Globus pallidus (tissue), 1 donor: ENCODE measurements around the gene PTH1R.

Source experiments
- DNase-seq: peaks from one replicate; pipeline ENCODE4 v3.0.0-alpha.2; 2015; ENCODE audit warnings: low spot score

Gene PTH1R

GRCh38 chr3:46849686-46850467 is 27.6 kb upstream of the PTH1R start:
- no peak for DNase-seq

GRCh38 chr3:46850468-46850779 is 27.1 kb upstream of the PTH1R start:
- DNase-seq = no peak

GRCh38 chr3:46851364-46852333 is 25.9 kb upstream of the PTH1R start:
- DNase-seq = no peak

GRCh38 chr3:46852334-46852720 is 25.2 kb upstream of the PTH1R start:
- no peak for DNase-seq

- DNase-seq = no peak
Measured at GRCh38 chr3:46852839-46853355, 24.6 kb upstream of the PTH1R start.

- no peak for DNase-seq
Measured at GRCh38 chr3:46853441-46854415, 23.8 kb upstream of the PTH1R start.

- DNase-seq = no peak
Measured at GRCh38 chr3:46854555-46854991, 22.9 kb upstream of the PTH1R start.

- no peak for DNase-seq
Measured at GRCh38 chr3:46856576-46857471, 20.7 kb upstream of the PTH1R start.

- DNase-seq = no peak
Measured at GRCh38 chr3:46857485-46858341, 19.8 kb upstream of the PTH1R start.

- no peak for DNase-seq
Measured at GRCh38 chr3:46858456-46858855, 19.1 kb upstream of the PTH1R start.

GRCh38 chr3:46859001-46859710 is 18.4 kb upstream of the PTH1R start:
- DNase-seq = no peak

GRCh38 chr3:46860017-46860809 is 17.3 kb upstream of the PTH1R start:
- no peak for DNase-seq

- no peak for DNase-seq
Measured at GRCh38 chr3:46860810-46861604, 16.5 kb upstream of the PTH1R start.

- no peak for DNase-seq
Measured at GRCh38 chr3:46861605-46862368, 15.7 kb upstream of the PTH1R start.

GRCh38 chr3:46862369-46863025 is 15.0 kb upstream of the PTH1R start:
- DNase-seq = no peak

- no peak for DNase-seq
Measured at GRCh38 chr3:46863261-46863782, 14.2 kb upstream of the PTH1R start, which contains the start of gene MYL3. MYL3 (minus strand) TSS chr3:46863444; CDS start chr3:46863390, 54 bp downstream.
